ENCODE data around the gene AURKA.
"Not testable (repeated sequence)": the region's sequence is repeated elsewhere in the genome, so short reads cannot be mapped to it uniquely, and the experiment has no call there.

The AURKA gene

DNA sequence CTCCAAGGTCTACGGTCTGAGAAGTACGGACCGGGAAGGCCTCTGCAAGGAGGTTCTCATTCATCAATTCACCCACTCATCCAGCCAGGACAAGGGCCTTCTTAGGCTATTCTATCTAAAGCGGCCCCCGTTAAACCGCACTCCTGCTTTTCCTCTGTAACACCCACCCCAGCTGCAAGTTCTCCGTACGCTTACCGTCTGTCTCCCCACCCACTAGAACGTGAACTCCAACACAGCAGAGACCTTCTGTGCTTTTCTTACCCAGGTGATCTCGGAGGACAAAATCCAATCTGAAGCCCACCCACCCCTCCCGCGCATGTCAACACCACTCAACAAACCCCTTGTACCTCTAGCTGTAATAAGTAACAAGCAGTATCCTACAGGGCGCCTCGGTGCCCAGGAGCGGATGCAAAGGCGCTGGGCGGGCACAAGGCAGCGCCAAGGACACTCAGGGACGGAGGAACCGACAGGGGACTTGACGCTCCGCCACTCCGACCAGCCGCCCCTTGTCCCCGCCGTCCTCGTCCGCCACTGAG, 351 bp downstream of the AURKA start:
- no peak for DNase-seq (ENCODE audit: low spot score)
- TF ChIP-seq, protein P1, sequence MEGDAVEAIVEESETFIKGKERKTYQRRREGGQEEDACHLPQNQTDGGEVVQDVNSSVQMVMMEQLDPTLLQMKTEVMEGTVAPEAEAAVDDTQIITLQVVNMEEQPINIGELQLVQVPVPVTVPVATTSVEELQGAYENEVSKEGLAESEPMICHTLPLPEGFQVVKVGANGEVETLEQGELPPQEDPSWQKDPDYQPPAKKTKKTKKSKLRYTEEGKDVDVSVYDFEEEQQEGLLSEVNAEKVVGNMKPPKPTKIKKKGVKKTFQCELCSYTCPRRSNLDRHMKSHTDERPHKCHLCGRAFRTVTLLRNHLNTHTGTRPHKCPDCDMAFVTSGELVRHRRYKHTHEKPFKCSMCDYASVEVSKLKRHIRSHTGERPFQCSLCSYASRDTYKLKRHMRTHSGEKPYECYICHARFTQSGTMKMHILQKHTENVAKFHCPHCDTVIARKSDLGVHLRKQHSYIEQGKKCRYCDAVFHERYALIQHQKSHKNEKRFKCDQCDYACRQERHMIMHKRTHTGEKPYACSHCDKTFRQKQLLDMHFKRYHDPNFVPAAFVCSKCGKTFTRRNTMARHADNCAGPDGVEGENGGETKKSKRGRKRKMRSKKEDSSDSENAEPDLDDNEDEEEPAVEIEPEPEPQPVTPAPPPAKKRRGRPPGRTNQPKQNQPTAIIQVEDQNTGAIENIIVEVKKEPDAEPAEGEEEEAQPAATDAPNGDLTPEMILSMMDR (IDR thresholded peaks at IDR 0.05; ENCODE audit: extremely low read depth, missing control alignments), result no peak

DNA sequence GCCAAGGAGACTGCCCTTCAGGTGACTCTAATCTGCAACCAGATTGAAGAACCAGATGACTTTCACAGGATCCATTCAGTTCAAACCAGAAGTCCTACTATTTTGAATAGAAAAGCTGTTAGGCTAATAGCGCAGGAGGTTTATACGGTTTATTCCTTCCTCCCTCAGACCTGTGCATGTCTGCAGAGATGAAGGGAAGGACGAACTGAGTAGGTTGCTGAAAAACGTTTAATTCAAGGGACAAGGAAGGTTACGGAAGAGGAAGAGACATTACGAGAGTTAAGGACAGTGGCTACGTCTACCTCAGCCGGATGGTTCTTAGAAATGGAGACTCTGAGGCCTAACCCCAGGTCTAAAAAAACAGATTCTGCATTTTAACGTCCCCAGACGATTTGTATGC, 978 bp downstream of the AURKA start:
- TF ChIP-seq, protein P1 (IDR thresholded peaks at IDR 0.05; ENCODE audit: extremely low read depth, missing control alignments), result no peak
- no peak for DNase-seq (ENCODE audit: low spot score)

DNA sequence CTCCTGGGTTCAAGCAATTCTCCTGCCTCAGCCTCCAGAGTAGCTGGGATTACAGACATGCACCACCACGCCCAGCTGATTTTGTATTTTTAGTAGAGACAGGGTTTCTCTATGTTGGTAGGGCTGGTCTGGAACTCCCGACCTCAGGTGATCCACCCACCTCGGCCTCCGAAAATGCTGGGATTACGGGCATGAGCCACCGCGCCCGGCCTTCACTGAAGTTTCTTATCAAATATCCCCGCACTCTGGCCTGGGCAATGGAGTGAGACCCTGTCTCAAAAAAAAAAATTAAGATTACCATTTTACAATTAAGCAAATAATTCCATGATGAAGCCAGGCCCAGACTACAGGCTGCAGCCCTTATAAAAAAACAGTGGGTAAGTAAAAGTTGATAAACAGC, 1.6 kb downstream of the AURKA start:
- DNase-seq (ENCODE audit: low spot score), result not testable (repeated sequence)

DNA sequence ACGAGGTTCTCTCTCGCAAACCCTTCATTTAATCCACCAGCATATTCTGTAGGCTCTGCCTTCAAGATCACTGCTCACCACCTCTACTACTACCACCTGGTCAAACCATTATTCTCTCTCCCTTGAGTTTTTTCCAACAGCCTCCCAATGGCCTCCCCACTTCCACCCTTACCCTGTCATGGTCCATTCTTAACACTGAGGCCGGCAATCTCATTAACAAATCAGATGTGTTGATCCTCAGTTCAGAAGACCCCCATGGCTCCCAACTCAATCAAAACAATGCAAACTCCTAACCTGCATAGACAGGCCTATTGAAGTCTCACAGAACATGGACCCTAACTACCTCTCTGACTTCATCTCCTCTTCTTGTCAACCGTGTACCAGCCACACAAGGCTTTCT, 2.2 kb downstream of the AURKA start:
- TF ChIP-seq, protein P1 (IDR thresholded peaks at IDR 0.05; ENCODE audit: extremely low read depth, missing control alignments), result no peak
- no peak for DNase-seq (ENCODE audit: low spot score)

- TF ChIP-seq, protein P1 (IDR thresholded peaks at IDR 0.05; ENCODE audit: extremely low read depth, missing control alignments), result no peak
- no peak for DNase-seq (ENCODE audit: low spot score)
These were observed 3.1 kb downstream of the AURKA start for GRCh38 chr20:56388882-56389281.

DNA sequence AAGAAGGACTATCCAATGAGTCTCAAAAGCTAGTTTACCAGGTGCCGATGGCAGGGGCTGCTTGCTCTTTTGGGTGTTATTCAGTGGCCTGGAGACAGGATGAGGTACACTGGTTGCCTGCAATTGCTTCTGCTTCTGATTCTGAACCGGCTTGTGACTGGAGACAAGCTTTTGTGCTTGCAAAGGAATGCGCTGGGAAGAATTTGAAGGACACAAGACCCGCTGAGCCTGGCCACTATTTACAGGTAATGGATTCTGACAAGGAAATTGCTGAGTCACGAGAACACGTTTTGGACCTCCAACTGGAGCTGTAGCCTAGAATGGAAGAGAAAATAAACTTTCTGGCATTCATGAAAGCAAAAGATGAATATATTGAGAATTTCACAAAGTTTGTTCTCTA, 5.8 kb downstream of the AURKA start:
- no peak for DNase-seq (ENCODE audit: low spot score)
- TF ChIP-seq, protein P1 (IDR thresholded peaks at IDR 0.05; ENCODE audit: extremely low read depth, missing control alignments), result no peak

DNA sequence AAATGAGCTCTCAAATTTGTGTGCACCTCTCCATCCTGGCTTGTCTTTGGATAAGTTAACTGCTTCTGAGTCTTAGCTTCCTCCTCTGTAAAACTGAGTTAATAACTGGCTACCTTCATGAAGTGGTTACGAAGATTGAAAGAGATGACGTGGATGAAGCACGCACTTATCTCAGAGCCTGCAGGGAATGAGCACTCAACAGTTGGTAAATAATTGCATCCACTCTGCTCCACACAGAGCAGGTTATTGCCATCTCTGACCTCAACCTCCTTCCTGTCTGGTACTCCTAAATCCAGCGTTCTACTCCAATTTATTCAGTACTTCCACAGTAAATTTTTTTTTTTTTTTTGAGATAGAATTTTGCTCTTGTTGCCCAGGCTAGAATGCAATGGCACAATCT, 6.9 kb downstream of the AURKA start:
- TF ChIP-seq, protein P1 (IDR thresholded peaks at IDR 0.05; ENCODE audit: extremely low read depth, missing control alignments), result no peak
- DNase-seq (ENCODE audit: low spot score), result no peak

GRCh38 chr20:56383334-56383733, 8.7 kb downstream of the AURKA start:
- DNase-seq (ENCODE audit: low spot score), result no peak
- TF ChIP-seq, protein P1 (IDR thresholded peaks at IDR 0.05; ENCODE audit: extremely low read depth, missing control alignments), result no peak

Measured in GM20000 (cell line).